ENCODE measurements around the gene ESCO1.
"Not testable (repeated sequence)": the region's sequence is repeated elsewhere in the genome, so short reads cannot be mapped to it uniquely, and the experiment has no call there.

The ESCO1 gene

DNA sequence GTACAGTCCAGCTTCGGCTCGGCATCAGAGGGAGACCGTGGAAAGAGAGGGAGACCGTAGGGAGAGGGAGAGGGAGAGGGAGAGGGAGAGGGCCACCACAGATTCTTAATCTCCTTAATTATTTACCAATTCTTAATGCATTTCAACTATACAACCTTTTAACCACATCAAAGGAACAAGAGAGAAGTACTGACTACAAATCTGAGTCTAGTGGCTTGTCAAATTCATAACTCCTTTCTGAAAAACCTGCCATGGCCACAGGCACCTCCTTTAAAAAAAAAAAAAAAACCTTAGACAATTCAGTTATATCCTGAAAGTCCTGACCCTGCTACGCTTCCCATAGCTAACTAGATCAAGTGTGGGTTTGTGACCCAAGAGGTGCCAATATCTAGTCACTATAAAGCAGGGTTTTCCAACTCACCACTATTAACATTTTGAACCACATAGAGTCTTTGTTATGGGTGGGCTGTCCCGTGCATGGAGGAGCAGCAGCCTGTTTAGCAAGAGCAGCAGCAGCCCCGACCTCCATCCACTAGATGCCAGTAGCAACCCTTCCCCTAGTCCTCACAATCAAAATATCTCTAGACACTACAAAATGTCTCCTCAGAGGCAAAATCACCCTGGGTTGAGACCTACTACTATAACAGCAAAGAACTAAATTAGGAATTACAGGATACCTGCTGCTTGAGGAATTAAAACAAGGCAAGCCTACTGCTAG lies 6.8 kb downstream of the ESCO1 start:
- DNase-seq (ENCODE audit: low read depth in 2 of 2): no peak

DNA sequence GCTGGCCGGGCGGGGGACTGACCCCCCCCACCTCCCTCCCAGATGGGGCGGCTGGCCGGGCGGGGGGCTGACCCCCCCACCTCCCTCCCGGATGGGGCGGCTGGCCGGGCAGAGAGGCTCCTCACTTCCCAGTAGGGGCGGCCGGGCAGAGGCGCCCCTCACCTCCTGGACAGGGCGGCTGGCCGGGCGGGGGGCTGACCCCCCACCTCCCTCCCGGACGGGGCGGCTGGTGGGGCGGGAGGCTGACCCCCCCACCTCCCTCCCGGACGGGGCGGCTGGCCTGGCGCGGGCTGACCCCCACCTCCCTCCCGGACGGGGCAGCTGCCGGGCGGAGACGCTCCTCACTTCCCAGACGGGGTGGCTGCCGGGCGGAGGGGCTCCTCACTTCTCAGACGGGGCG lies 8.1 kb downstream of the ESCO1 start:
- not testable (repeated sequence) for DNase-seq (ENCODE audit: low read depth in 2 of 2)

DNA sequence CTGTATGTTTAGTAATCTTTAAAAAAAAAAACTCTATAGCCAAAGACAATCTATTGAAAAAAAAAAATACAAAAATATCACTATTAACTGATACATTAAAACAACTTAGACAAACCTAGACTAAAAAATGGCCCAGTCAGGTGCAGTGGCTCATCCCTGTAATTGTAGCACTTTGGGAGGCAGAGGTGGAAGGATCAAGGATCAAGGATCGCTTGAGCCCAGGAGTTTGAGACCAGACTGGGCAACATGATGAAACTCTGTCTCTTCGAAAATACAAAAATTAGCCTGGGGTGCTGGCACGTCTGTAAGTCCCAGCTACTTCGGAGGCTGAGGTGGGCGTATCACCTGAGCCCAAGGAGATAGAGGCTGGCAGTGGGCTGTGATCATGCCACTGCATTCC lies 16.1 kb downstream of the ESCO1 start:
- DNase-seq (ENCODE audit: low read depth in 2 of 2): no peak

DNA sequence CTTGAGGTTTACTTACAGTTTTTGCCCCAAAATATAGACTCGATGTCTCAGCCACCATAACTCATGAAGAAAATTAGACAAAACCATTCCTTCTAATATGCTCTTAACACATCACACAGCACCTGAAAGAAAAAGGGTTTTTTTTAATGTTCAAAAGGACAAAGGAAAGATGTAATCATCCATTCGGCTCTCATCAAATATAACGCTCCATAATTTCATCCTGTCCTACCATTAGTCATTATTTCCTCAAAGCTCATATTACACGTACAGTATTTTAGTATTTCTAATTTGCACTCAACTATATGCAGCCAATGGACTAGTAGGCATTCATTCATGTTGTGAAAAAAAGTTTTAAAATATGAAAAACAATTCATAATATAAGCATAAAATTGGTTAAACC lies 24.8 kb downstream of the ESCO1 start:
- DNase-seq (ENCODE audit: low read depth in 2 of 2): no peak

DNA sequence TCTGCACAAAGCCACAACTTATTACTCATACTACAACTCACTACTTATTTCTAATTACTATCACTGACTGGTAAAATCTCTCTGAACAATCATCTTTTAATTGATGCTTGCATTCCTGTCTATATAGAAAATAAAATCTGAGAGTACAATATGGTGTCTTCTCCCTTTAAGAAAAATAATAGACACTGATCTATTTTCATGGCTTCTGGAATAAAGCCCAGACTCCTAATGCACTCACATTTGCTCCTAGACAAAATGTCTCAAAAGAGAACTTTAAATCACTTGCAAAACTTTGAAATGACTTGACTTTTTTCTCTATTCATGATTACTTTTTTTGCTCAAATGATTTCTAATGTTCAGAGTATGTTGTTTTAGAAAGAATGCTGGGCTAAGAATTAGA lies 28.7 kb downstream of the ESCO1 start:
- no peak for DNase-seq (ENCODE audit: low read depth in 2 of 2)

DNA sequence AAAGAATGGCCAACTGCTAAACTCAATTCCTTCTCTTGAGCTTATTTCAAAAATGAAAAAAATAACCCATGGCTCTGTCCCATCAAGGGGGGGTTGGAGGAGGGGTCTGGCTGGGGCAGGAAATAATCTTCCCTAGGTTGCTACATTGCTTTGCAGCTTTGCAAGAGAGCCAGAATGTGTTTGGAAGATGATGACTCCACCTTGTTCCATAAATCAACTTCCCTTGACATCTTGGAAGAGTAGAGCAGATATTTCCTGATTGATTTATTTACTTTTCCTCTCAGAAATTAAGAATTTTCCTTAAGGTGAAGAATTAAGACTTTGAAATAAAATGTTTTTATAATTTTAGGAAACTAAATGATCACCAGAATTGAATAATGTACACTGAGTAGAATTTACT lies 41.3 kb downstream of the ESCO1 start:
- DNase-seq (ENCODE audit: low read depth in 2 of 2): no peak

DNA sequence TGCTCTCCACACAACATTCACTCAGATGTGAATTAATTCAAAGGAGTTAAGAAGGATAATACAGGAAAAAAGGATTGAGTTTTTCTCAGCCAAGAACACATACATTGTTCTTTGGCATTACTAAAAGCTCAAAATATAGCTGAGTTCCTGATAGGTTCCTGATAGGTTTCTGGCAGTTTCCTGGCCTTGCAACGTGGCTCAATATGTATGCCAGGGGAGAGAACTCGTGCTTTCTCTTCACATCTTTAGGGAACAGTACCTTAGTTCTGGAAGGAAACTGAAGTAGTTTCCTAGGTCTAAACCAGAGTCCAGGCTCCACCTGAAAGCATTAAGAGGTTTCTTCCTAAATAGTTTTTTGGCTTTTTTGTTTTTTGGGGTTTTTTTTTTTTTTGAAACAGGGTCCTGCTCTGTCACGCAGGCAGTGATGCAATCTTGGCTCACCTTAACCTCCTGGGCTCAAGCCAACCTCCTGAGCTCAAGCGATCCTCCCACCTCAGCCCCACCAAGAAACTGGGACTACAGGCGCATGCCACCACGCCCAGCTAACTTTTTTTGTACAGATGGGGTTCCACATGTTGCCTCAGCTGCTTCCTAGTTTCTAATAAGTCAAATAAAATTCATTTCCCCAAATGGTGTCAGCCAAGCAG lies 42.8 kb downstream of the ESCO1 start:
- no peak for DNase-seq (ENCODE audit: low read depth in 2 of 2)

DNA sequence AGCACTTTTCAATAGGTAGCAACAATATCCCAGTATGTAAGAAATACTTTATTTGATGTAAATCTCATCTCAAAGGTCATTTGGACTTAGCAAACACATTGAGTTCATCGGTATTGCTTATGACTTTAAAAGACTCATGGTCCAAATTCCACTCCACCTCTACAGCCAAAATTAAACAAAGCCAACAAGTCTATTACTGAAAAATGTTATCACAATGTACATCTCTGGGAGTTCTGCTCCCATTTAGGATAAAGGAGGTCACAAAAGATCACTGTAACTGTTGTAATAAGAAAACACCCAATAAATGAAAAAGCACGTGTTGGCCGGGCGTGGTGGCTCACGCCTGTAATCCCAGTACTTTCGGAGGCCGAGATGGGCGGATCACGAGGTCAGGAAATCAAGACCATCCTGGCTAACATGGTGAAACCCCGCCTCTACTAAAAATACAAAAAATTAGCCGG lies 50.0 kb downstream of the ESCO1 start:
- no peak for DNase-seq (ENCODE audit: low read depth in 2 of 2)

DNA sequence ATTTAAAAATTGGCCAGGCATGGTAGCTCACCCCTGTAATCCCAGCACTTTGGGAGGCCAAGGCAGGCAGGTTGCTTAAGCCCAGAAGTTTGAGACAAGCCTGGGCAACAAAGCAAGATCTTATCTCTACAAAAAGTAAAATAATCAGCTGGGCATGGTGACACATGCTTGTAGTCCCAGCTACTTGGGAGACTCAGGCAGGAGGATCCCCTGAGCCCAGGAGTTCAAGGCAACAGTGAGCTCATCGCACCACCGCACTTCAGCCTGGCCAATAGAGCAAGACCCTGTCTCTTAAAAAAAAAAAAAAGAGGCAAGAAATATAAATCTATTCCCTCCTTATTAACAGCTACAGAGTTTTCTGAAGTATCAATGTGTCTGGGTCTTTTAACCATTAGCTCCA lies 51.9 kb downstream of the ESCO1 start:
- no peak for DNase-seq (ENCODE audit: low read depth in 2 of 2)

DNA sequence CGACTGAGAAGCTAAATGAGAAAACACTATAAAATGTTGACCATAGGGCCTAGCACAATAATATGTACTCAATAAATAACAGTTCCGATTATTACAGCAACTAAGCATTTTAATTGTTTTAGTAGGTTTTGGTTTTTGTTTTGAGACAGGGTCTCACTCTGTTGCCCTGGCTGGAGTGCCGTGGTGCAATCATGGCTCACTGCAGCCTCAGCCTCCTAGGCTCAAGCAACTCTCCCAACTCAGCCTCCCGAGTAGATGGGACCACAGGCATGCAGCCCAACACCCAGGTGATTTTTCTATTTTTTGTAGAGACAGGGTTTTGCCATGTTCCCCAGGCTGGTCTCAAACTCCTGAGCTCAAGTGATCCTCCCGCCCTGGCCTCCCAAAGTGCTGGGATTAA lies 54.1 kb downstream of the ESCO1 start:
- DNase-seq (ENCODE audit: low read depth in 2 of 2): no peak

DNA sequence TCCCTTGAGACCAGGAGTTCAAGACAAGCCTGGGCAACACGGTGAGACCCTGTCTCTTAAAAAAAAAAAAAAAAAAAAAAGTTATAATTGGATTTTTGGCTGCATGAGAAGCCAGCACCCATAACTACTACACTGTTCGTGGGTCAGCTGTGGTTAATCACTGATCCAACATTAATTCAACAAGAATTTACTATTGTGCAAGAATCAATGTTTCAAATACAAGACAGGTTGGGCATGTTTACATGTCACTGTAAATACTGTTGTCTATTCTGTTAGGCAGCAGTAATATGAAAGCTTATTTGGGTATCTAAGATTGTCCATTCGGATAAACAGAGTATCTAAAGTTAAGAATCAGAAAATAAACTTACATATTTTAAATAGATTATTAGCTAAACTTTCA lies 62.3 kb downstream of the ESCO1 start:
- no peak for DNase-seq (ENCODE audit: low read depth in 2 of 2)

DNA sequence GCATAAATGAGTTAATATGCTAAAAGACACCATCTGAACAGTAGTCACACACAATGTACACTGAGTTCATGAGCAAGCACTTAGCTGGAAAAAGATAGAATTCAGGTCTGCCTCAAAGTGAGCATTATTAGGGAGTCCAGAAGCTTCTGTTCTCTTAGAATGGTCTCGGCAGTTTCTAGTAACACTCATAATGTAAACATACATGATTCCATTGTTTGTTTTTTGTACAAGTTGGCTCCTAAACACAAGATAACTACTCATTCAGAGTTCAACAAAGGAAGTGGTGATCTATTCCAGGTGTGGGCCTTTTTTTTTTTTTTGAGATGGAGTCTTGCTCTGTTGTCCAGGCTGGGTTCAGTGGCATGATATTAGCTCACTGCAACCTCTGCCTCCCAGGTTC lies 66.2 kb downstream of the ESCO1 start:
- no peak for DNase-seq (ENCODE audit: low read depth in 2 of 2)

DNA sequence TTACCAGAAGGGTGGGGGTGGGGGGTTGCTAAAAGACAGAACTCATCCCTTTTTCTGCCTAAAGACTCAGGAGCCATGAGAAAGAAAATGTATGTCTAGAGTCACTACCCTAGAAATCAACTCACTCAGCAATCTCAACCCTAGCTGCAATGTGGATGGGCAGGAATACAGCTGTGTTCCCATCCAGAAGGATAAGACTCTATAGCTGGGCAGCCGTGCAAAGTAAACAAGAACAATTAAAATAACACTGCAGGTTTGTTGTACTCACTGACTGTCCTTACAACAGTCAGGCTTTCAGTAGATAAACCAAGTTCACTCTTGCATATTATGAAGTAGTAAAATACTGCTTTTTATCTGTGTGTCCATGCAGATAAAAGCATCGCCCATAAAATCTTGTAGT lies 74.0 kb downstream of the ESCO1 start:
- DNase-seq (ENCODE audit: low read depth in 2 of 2): no peak

DNA sequence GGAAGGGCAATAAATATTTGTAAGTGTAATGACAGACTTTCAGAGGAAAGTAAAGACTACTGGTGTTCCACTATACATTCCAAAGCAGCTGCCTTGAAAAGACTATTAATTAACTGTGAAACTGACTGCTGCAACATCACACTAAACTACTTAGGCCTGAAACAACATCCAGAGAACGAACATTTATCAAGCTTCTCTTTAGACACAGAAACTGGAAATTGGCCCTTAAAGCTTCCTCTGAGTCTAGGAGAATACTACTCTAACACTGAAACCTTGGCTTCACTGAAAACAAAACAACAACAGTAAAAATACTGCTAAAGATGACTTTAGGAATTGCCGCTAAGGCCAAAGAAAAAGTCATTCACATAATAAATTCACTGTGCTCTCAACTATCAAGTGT lies 74.6 kb downstream of the ESCO1 start:
- no peak for DNase-seq (ENCODE audit: low read depth in 2 of 2)

DNA sequence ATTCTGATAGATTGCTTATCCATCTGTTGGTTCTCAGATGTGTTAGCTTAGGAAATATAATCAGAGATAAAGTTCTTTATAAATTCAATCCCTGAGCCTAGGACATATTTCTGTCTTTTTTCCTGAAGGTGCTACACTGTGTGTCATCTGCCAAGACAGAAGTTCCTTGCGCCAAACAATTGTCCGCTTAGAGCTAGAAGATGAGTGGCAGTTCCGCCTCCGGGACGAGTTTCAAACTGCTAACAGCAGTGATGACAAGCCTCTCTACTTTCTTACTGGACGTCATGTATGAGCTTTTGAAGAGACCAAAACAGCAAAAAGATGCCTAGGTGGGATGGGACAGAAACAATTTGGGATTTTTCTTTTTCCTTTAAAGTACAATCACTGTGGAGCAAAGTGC lies 78.0 kb downstream of the ESCO1 start:
- no peak for DNase-seq (ENCODE audit: low read depth in 2 of 2)

DNA sequence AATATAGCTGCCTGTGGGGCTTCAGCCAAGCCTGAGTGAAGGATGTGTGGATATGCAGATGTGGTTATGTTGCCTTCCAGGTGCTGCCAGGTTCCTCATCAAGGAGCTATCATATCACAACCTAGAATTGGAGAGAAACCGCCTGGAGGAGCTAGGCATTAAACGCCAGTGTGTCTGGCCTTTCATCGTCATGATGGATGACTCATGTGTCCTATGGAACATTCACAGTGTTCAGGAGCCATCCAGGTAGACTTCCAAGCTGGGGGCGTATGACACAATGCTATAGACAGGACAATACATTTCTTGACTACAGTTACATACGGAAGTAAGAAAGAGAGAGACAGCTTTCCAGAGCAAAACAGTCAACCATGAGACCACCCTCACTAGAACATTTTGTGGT lies 86.8 kb downstream of the ESCO1 start:
- no peak for DNase-seq (ENCODE audit: low read depth in 2 of 2)

DNA sequence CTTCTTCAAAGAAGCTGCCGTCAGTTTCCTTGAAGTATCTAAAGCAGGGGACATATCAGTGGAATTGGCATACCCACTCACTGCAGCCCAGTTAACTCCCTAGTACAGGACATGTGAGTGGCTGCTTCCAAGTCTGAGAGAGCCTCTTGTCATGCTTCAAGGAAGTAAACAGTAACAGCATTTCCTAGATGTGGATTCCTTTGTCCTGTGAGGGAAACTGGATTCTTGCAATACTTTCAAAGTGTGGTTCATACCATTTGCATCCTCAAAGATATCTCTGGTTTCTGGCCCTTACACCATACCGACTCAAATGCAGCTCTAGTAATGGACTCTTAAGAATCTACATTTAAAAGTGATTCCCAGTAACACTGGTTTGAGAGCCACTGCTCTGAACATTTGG lies 87.2 kb downstream of the ESCO1 start:
- no peak for DNase-seq (ENCODE audit: low read depth in 2 of 2)

DNA sequence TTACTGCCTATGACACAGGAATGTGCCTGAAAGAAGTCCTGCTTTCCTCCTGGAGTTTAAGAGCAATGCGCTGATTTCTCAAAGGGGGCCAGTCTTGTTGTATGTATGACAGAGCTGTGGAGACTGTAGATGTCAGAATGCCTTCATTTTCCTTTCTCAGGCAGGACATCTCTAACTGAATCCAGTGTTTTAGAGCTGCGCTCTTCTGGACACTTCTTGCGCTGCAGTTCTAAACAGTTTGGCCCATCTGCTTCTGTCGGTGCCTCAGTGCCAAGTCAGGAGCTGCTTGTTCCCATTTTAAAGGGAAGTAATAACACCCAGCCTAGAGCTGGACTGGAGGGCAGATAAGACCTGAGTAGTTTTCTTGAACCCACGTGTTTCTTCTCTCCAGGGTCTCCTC lies 91.4 kb downstream of the ESCO1 start:
- no peak for DNase-seq (ENCODE audit: low read depth in 2 of 2)

DNA sequence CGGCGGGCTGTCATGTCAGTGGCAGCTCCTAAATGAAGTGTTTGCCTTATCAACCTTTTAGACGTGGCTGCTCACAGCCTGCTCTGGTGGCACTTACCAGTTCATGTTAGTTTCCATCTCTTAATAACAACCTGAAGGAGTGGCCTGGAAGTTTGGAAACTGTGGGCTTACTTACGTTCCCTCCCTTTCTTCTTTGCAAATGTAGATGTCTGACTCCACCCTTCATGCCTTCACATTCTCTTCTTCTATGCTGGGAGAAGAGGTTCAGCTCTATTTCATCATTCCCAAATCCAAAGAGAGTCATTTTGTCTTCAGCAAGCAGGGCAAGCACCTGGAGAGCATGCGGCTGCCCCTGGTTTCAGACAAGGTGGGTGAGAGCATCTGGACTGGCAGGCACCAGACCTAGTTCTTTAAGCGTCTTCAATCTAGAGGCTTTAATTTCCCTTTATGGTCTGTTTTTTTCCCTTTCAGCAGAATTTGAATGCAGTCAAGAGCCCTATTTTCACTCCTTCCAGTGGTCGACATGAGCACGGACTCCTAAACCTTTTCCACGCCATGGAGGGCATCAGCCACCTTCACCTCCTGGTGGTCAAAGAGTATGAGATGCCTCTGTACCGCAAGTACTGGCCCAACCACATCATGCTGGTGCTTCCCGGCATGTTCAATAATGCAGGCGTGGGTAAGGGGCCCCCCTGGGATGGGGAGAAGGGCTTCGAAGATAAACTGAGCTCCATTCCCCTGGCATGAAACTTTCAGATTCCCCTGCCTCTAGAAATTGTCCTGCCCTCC lies 92.4 kb downstream of the ESCO1 start:
- no peak for DNase-seq (ENCODE audit: low read depth in 2 of 2)

DNA sequence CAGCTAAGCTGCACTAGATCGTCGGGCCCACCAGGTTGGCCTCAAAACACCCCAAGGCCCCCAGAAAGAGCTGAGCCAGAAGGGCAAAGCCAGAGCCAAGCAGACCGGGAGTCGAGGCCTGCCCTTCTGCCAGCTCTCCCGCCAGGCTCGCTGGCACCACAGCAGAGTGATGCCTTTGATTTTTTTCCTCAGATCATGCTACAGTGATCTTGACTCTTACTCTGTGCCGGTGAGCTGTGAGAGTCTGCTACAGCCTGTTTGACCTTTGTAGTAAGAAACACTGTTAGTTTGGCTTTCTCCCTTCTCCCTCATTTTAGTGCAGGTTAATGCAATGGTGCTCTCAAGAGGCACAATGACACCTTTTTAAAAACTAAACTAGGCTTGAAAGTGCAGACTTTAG lies 97.8 kb downstream of the ESCO1 start:
- no peak for DNase-seq (ENCODE audit: low read depth in 2 of 2)

DNA sequence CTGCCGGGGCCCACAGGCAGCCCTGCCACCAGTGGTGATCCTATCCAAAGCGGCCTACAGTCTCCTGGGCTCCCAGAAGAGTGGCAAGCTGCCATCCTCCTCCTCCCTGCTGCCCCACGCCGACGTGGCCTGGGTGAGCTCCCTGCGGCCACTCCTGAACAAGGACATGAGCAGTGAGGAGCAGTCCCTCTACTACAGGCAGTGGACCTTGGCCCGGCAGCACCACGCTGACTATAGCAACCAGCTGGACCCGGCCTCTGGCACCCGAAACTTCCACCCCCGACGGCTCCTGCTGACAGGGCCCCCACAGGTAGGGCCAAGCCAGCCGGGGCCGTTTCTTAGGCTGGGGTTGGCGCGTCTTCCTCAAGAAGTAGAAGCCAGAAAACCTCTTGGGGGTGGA lies 100.5 kb downstream of the ESCO1 start:
- no peak for DNase-seq (ENCODE audit: low read depth in 2 of 2)

DNA sequence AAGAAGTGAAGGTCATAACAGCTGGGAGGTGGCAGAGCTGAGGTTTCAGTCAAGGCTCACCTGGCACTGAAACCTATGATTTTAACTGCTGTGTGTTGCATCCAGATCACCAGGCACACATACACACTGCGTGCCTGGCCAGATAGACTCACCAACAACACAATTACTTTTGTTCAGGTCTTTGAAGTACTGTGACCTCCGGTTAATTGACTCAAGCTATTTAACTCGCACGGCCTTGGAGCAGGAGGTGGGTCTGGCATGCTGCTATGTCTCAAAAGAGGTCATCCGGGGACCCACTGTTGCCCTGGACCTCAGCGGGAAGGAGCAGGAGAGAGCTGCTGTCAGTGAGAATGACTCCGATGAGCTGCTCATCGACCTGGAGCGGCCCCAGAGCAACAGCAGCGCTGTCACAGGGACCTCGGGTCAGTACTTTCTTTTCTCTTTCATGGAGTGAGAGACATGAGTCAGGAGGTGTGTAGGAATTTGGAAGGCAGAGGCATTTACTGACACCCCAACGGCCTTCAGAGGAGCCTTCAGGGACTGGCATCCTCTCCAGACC lies 104.1 kb downstream of the ESCO1 start:
- DNase-seq (ENCODE audit: low read depth in 2 of 2): no peak

DNA sequence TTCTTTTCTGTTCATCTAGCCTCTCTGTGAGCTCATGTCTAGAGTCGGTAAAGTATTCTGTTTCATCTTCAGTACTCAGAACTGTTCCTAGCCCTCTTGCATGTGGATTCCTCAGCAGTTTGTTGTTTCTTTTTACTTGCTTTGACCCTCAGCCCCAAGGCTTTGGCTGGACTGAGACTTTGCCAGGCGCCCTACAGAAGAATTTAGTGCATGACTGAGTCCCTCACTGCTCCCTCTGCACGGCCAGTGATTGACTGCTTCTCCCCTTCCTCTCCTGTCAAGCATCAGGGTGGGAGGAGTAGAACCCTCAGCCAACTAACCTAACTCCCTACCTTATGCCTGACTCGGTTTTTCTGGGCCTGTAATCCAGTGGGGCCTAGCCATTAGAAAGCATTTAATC lies 109.8 kb downstream of the ESCO1 start:
- DNase-seq (ENCODE audit: low read depth in 2 of 2): no peak

Data from stimulated activated CD4-positive, alpha-beta T cell treated with anti-CD3 and anti-CD28 coated beads, Interleukin-1b, Interleukin-23, amount 100 ng/mL, for 1 hour (primary cell).